HepG2 (cell line): ENCODE measurements around the gene TMEM200A. TPM values are rescaled to one million over a fixed set of nuclear protein-coding genes. Genes with fewer than 3 reads are reported as not detected.

Experiments used
- ATAC-seq: fragments of 200-7000 bp; cut with Tn5 transposase; 3 replicates; pipeline ENCODE4 v1.9.1; 2020; ENCODE audit warnings: mild to moderate bottlenecking, moderate library complexity
- BruUV-seq: library from RNA; stranded (reverse); fragments of 400-500 nt; replicated peaks from 2 replicates; lab custom pipeline; 2021; lab: Mats Ljungman, UMichigan
- CTCF ChIA-PET: fragments of 300-600 bp; formaldehyde crosslinking; extraction: SDS; loops from one replicate; lab custom pipeline; 2021; ENCODE audit warnings: low total read pairs, inconsistent platforms, low intra/inter-chr PET ratio; lab: Yijun Ruan, JAX
- POLR2A ChIA-PET: fragments of 350-600 bp; sonication (Branson Sonifier 250); formaldehyde crosslinking; loops from one replicate; lab custom pipeline; 2020; ENCODE audit warnings: antibody characterized with exemption, inconsistent platforms; lab: Yijun Ruan, JAX
- DNase-seq: peaks from one replicate; pipeline ENCODE4 v3.0.0-alpha.2; 2015; ENCODE audit warnings: low spot score
- FAIRE-seq: peaks from 3 replicates; lab custom pipeline; 2011; peaks lifted over from hg19 to GRCh38; lab: Jason Lieb, UNC
- H2AFZ ChIP-seq: one replicate; pipeline ENCODE4 v1.6.1; 2011; ENCODE audit warnings: low read length, inconsistent platforms
- H3K27ac ChIP-seq: fragments of 300-600 bp; 3 replicates; pipeline ENCODE4 v1.8.0; 2011; ENCODE audit warnings: mixed run types, mild to moderate bottlenecking, mixed read lengths, low read length, inconsistent platforms; ENCODE audit not compliant: insufficient read depth; ENCODE audit errors: extremely low read length
- H3K27me3 ChIP-seq, 2 experiments: fragments of 200-600 bp in 1 of 2; 2 replicates in 1 of 2; 3 replicates in 1 of 2; pipeline versions ENCODE4 v1.6.0 to v1.8.0; 2011; ENCODE audit warnings: low read length in 2 of 2, mild to moderate bottlenecking in 2 of 2, moderate library complexity in 2 of 2, inconsistent platforms in 1 of 2; ENCODE audit not compliant: insufficient read depth in 2 of 2, control insufficient read depth in 1 of 2
- H3K36me3 ChIP-seq, 2 experiments: fragments of 200-600 bp in 1 of 2; replicated peaks in 1 of 2; 2 replicates in 1 of 2; 3 replicates in 1 of 2; pipeline versions ENCODE4 v1.5.1 to v1.8.0; 2011; ENCODE audit warnings: low read length in 2 of 2, inconsistent platforms in 1 of 2; ENCODE audit not compliant: insufficient read depth in 2 of 2, control insufficient read depth in 1 of 2
- H3K4me1 ChIP-seq: 2 replicates; pipeline ENCODE4 v1.5.1; 2012; ENCODE audit warnings: low read length, inconsistent platforms; ENCODE audit not compliant: insufficient read depth
- H3K4me2 ChIP-seq: 2 replicates; pipeline ENCODE4 v1.6.0; 2011; ENCODE audit warnings: low read depth, low read length, inconsistent platforms
- H3K4me3 ChIP-seq, 3 experiments: fragments of 200-600 bp in 1 of 3; sonication (generic), shearing (Covaris generic) in 1 of 3; replicated peaks in 1 of 3; 2 replicates each; pipeline ENCODE4 v1.5.1; 2011 to 2016; ENCODE audit warnings: low read length in 3 of 3, inconsistent platforms in 2 of 3, low read depth in 2 of 3, mild to moderate bottlenecking in 2 of 3, control low read depth in 1 of 3, mixed read lengths in 1 of 3; ENCODE audit not compliant: insufficient read depth in 1 of 3
- H3K79me2 ChIP-seq: one replicate; pipeline ENCODE4 v1.6.1; 2011; ENCODE audit warnings: low read length, inconsistent platforms; ENCODE audit not compliant: insufficient read depth
- H3K9ac ChIP-seq: 2 replicates; pipeline ENCODE4 v1.6.0; 2011; ENCODE audit warnings: mild to moderate bottlenecking, low read depth, low read length, inconsistent platforms; ENCODE audit not compliant: insufficient read depth
- H3K9me3 ChIP-seq: 2 replicates; pipeline ENCODE4 v1.5.1; 2012; ENCODE audit warnings: mild to moderate bottlenecking, low read length
- H4K20me1 ChIP-seq: 2 replicates; pipeline ENCODE4 v1.6.0; 2011; ENCODE audit warnings: inconsistent platforms, mild to moderate bottlenecking, low read length, moderate library complexity; ENCODE audit not compliant: insufficient read depth
- EHMT2 ChIP-seq: fragments of 200-600 bp; sonication (generic); IDR thresholded peaks from 2 replicates; pipeline ENCODE4 v1.7.0; 2017; ENCODE audit warnings: antibody characterized with exemption, low read depth, low read length, borderline replicate concordance
- JUND ChIP-seq: sonication (generic); formaldehyde crosslinking; IDR thresholded peaks from 2 replicates; pipeline ENCODE4 v1.8.0; 2022; ENCODE audit warnings: mild to moderate bottlenecking, missing genetic modification reagents
- KMT2A ChIP-seq: sonication (generic); formaldehyde crosslinking; IDR thresholded peaks from 2 replicates; pipeline ENCODE4 v1.4.0; 2020; ENCODE audit warnings: missing genetic modification reagents
- MEIS2 ChIP-seq: sonication (generic); formaldehyde crosslinking; IDR thresholded peaks from 2 replicates; pipeline ENCODE4 v1.9.0; 2021; ENCODE audit warnings: mild to moderate bottlenecking, missing genetic modification reagents
- PLRG1 ChIP-seq: fragments of 450-650 bp; conservative IDR thresholded peaks from 2 replicates; pipeline ENCODE4 v1.6.1; 2016
- ZNF547 ChIP-seq: sonication (generic); formaldehyde crosslinking; IDR thresholded peaks from 2 replicates; pipeline ENCODE4 v1.5.1; 2020; ENCODE audit warnings: mild to moderate bottlenecking, missing genetic modification reagents
- ZSCAN22 ChIP-seq: sonication (generic); formaldehyde crosslinking; IDR thresholded peaks from 2 replicates; pipeline ENCODE4 v1.4.0; 2020; ENCODE audit warnings: mild to moderate bottlenecking, missing genetic modification reagents
- ZSCAN30 ChIP-seq: sonication (generic); formaldehyde crosslinking; IDR thresholded peaks from 2 replicates; pipeline ENCODE4 v1.5.0; 2020; ENCODE audit warnings: mild to moderate bottlenecking, missing genetic modification reagents
- WGBS: methylation state at CpG from one replicate; pipeline ENCODE4 v1.1.6; 2017; ENCODE audit warnings: low lambda C conversion rate; 5-methylcytosine and 5-hydroxymethylcytosine counted together
- in situ Hi-C: cut with HindIII; loops from 2 replicates; pipeline ENCODE4 v1.10.0; 2017; ENCODE audit warnings: low pct_unique_long_range_greater_than_20kb; ENCODE audit not compliant: extremely low pct_ligation_motif_present
- intact Hi-C: fragments of 100-400 bp; cut with micrococcal nuclease; formaldehyde crosslinking; loops from one replicate; pipeline ENCODE4 v1.10.0; 2022; ENCODE audit not compliant: unreplicated experiment
- polyA plus RNA-seq, 8 experiments: library from polyadenylated mRNA; depleted of rRNA in 3 of 8; stranded (reverse) in 7 of 8; unstranded in 1 of 8; fragments of >200 nt; fragmentation: Illumina TruSeq in 4 of 8; extraction: Trizol in 4 of 8; gene quantifications; 2 replicates each; pipeline versions ENCODE4 v1.2.1 to v1.2.3, GENCODE V29; 2011 to 2016; ENCODE audit warnings: low read depth in 4 of 8, missing spikeins in 1 of 8, mixed read lengths in 1 of 8; ENCODE audit not compliant: insufficient read depth in 1 of 8
- total RNA-seq, 5 experiments: library from RNA; depleted of rRNA; stranded (reverse); fragments of >200 nt; fragmentation: Illumina TruSeq; extraction: Trizol; gene quantifications; 2 replicates each; pipeline ENCODE4 v1.2.3, GENCODE V29; 2016; ENCODE audit warnings: low read depth in 1 of 5
- TF ChIP-seq, protein P1 (sequence below): IDR thresholded peaks from 2 replicates; pipeline ENCODE4 v1.6.1; 2016; ENCODE audit warnings: low read depth, control low read depth
- TF ChIP-seq, protein P2 (sequence below): sonication (generic); formaldehyde crosslinking; IDR thresholded peaks from 2 replicates; pipeline ENCODE4 v1.4.0; 2020; ENCODE audit warnings: missing genetic modification reagents
- TF ChIP-seq, protein P3 (sequence below): sonication (generic); formaldehyde crosslinking; IDR thresholded peaks from 2 replicates; pipeline ENCODE4 v1.8.0; 2022; ENCODE audit warnings: mild to moderate bottlenecking, missing genetic modification reagents, borderline replicate concordance
- TF ChIP-seq, protein P4 (sequence below): sonication (generic); formaldehyde crosslinking; IDR thresholded peaks from 2 replicates; pipeline ENCODE4 v1.4.0; 2020; ENCODE audit warnings: missing genetic modification reagents

TMEM200A gene
- total and polyA plus RNA-seq, 2 of the 13 experiments (the other 11 are each of a cell fraction or from before 2014, with no cell fraction given), result 0.34 TPM; not detected in 1

DNA sequence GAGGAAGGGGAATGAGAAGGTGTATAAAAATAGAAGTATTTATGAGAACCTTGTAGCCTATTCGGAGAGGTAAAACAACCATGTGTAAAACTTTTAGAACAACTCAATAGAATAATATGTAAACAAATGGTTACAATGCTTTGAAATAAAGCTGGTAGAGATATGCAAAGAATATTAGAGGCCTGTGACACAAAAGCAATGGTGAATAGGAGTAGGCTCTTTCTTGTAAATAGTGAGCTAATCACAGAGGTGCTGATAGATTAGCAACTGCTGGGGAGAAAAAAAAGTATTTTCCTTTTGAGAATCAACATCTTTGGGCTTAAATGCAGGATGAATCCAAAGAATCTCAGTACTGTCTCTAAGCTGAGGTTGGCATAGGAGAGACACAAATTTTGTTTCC lies 7.0 kb downstream of the TMEM200A start:
- no peak for TF ChIP-seq KMT2A (CRISPR knock-in tag)
- no peak for TF ChIP-seq PLRG1
- TF ChIP-seq, protein P1, sequence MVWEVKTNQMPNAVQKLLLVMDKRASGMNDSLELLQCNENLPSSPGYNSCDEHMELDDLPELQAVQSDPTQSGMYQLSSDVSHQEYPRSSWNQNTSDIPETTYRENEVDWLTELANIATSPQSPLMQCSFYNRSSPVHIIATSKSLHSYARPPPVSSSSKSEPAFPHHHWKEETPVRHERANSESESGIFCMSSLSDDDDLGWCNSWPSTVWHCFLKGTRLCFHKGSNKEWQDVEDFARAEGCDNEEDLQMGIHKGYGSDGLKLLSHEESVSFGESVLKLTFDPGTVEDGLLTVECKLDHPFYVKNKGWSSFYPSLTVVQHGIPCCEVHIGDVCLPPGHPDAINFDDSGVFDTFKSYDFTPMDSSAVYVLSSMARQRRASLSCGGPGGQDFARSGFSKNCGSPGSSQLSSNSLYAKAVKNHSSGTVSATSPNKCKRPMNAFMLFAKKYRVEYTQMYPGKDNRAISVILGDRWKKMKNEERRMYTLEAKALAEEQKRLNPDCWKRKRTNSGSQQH (CRISPR knock-in tag), result no peak
- no peak for TF ChIP-seq JUND (CRISPR knock-in tag)
- no peak for TF ChIP-seq EHMT2
- TF ChIP-seq, protein P2, sequence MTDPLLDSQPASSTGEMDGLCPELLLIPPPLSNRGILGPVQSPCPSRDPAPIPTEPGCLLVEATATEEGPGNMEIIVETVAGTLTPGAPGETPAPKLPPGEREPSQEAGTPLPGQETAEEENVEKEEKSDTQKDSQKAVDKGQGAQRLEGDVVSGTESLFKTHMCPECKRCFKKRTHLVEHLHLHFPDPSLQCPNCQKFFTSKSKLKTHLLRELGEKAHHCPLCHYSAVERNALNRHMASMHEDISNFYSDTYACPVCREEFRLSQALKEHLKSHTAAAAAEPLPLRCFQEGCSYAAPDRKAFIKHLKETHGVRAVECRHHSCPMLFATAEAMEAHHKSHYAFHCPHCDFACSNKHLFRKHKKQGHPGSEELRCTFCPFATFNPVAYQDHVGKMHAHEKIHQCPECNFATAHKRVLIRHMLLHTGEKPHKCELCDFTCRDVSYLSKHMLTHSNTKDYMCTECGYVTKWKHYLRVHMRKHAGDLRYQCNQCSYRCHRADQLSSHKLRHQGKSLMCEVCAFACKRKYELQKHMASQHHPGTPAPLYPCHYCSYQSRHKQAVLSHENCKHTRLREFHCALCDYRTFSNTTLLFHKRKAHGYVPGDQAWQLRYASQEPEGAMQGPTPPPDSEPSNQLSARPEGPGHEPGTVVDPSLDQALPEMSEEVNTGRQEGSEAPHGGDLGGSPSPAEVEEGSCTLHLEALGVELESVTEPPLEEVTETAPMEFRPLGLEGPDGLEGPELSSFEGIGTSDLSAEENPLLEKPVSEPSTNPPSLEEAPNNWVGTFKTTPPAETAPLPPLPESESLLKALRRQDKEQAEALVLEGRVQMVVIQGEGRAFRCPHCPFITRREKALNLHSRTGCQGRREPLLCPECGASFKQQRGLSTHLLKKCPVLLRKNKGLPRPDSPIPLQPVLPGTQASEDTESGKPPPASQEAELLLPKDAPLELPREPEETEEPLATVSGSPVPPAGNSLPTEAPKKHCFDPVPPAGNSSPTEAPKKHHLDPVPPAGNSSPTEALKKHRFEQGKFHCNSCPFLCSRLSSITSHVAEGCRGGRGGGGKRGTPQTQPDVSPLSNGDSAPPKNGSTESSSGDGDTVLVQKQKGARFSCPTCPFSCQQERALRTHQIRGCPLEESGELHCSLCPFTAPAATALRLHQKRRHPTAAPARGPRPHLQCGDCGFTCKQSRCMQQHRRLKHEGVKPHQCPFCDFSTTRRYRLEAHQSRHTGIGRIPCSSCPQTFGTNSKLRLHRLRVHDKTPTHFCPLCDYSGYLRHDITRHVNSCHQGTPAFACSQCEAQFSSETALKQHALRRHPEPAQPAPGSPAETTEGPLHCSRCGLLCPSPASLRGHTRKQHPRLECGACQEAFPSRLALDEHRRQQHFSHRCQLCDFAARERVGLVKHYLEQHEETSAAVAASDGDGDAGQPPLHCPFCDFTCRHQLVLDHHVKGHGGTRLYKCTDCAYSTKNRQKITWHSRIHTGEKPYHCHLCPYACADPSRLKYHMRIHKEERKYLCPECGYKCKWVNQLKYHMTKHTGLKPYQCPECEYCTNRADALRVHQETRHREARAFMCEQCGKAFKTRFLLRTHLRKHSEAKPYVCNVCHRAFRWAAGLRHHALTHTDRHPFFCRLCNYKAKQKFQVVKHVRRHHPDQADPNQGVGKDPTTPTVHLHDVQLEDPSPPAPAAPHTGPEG, result no peak
- TF ChIP-seq ZSCAN22 (CRISPR knock-in tag), result no peak
- TF ChIP-seq, protein P3, sequence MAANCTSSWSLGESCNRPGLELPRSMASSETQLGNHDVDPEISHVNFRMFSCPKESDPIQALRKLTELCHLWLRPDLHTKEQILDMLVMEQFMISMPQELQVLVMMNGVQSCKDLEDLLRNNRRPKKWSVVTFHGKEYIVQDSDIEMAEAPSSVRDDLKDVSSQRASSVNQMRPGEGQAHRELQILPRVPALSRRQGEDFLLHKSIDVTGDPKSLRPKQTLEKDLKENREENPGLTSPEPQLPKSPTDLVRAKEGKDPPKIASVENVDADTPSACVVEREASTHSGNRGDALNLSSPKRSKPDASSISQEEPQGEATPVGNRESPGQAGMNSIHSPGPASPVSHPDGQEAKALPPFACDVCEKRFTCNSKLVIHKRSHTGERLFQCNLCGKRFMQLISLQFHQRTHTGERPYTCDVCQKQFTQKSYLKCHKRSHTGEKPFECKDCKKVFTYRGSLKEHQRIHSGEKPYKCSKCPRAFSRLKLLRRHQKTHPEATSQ, result no peak
- no peak for TF ChIP-seq ZNF547 (CRISPR knock-in tag)
- TF ChIP-seq, protein P4, sequence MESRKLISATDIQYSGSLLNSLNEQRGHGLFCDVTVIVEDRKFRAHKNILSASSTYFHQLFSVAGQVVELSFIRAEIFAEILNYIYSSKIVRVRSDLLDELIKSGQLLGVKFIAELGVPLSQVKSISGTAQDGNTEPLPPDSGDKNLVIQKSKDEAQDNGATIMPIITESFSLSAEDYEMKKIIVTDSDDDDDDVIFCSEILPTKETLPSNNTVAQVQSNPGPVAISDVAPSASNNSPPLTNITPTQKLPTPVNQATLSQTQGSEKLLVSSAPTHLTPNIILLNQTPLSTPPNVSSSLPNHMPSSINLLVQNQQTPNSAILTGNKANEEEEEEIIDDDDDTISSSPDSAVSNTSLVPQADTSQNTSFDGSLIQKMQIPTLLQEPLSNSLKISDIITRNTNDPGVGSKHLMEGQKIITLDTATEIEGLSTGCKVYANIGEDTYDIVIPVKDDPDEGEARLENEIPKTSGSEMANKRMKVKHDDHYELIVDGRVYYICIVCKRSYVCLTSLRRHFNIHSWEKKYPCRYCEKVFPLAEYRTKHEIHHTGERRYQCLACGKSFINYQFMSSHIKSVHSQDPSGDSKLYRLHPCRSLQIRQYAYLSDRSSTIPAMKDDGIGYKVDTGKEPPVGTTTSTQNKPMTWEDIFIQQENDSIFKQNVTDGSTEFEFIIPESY (CRISPR knock-in tag), result no peak
- no peak for TF ChIP-seq ZSCAN30 (CRISPR knock-in tag)
- TF ChIP-seq MEIS2 (CRISPR knock-in tag), result no peak
- TF ChIP-seq, all 625 proteins: peak for 0
- in situ Hi-C loops, result no loop called here
- Histone ChIP-seq H3K4me3 (no peak overlapping the region), H3K36me3 (no peaks in the 10 kb centered on the region), H3K4me1 (no peaks in the 10 kb centered on the region), H2AFZ (no peak overlapping the region), H3K79me2 (no peaks in the 10 kb centered on the region), H4K20me1 (no peaks in the 10 kb centered on the region), H3K9ac (no peak overlapping the region), H3K27me3 (peaks cover 0 to 6% of the 10 kb centered on the region in 2 experiments; a peak in 1 of 5 replicates), H3K27ac (no peak overlapping the region), H3K9me3 (no peaks in the 10 kb centered on the region), H3K4me2 (no peak overlapping the region)
- ChIA-PET POLR2A (no interaction called here), CTCF (no interaction called here)
- BruUV-seq, result no TSS peak
- DNase-seq (no peak), FAIRE-seq (no peak), ATAC-seq (no peak)
- intact Hi-C loops, result no loop called here
- 71% methylated on average over 1 of the region's 1 CpG for WGBS
